GM18873 (cell line): ENCODE results near the gene MYCT1.
"Not testable (repeated sequence)": the region's sequence is repeated elsewhere in the genome, so short reads cannot be mapped to it uniquely, and the experiment has no call there.

Source experiments
- ATAC-seq: cut with Tn5 transposase; IDR thresholded peaks from one replicate; pipeline ENCODE4 v1.9.1; 2021; ENCODE audit warnings: mild to moderate bottlenecking, moderate library complexity, moderate number of reproducible peaks; ENCODE audit not compliant: unreplicated experiment, low FRiP score

MYCT1 gene, protein sequence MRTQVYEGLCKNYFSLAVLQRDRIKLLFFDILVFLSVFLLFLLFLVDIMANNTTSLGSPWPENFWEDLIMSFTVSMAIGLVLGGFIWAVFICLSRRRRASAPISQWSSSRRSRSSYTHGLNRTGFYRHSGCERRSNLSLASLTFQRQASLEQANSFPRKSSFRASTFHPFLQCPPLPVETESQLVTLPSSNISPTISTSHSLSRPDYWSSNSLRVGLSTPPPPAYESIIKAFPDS

DNA sequence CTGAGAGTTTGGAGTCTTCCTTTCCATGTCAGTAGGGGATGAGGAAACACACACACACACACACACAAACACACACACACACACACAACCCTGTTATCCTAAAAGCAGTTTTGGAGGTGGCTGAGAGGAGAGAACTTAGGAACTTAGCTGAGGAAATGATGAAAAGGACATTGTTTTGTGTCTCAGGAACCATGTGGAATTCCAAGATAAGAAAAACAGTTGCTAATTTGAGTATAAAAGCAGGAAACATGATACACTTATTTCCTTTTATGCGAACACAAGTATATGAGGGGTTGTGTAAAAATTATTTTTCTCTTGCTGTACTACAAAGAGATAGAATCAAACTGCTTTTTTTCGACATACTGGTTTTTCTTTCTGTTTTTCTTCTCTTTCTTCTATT is at the start of gene MYCT1:
TSS of gene MYCT1 (plus strand) at position 264 of the 400 bp plus-strand sequence. CDS start at position 270, 6 bp downstream.
- ATAC-seq = no peak

DNA sequence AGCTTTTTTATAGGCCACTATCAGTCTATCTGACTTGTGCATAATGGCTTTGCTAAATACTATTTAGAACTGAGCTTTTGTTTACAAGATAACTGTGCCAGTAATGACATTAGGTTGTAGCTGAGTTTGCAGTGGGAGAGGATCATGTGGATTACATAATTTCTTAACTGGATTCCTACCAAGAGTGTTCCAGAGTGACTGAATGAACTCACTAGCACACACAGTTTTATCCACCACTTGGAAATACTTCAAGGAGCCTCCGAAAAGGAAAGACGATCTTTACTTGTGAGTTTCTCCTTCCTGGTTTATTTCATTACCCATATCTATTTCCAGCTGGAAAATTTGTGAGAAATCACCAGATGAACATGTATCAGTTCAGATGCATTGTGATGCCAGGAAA is 49.6 kb upstream of the MYCT1 start:
- no peak for ATAC-seq

DNA sequence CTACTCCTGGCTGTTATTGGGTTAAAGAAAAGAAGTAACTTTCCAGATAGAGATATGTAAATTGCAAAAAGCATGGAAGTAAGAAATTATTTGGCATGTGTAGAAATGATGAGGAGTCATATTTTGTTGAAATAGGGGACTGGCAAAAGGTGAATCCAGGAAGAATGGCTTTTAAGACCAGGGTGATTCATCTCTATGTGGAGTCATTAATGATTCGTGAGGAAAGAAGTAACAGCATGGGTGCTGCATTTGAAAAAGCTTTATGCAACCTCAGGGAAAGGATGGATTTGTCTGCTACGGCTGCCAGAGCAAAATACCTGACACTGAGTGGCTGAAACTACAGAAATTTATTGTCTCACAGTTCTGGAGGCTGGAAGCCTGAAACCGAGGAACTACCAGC is 45.7 kb upstream of the MYCT1 start:
- ATAC-seq = no peak

DNA sequence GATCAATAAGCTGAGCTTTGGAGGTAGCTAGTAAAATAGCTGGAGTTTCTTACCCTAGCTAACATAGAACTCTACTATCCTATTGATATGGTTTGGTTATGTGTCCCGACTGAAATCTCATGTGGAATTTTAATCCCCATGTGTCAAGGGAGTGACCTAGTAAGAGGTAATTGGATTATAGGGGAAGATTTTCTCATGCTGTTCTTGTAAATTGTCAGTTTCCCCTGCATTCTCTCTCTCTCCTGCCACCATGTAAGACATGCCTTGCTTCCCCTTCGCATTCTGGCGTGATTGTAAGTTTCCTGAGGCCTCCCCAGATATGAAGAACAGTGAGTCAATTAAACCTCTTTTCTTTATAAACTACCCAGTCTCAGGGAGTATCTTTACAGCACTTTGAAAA is 35.9 kb upstream of the MYCT1 start:
- no peak for ATAC-seq

DNA sequence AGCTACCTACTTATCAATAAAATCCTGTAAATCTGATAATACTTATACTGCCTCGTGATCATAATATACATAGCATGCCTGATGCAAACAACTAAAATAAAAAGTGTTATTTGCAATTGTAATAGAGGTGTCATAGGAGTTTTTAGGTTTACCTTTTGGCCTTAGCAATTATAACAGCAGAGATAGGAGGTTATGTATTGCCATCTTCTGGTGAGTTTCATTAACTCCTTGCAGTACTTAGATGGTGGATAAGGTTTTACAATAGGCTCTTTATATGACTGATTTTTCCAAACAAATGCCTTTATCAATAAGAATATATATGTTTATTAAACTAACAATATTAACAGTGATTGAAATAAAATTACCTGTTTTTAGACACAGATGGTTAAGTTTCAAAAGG is 27.8 kb upstream of the MYCT1 start:
- no peak for ATAC-seq

DNA sequence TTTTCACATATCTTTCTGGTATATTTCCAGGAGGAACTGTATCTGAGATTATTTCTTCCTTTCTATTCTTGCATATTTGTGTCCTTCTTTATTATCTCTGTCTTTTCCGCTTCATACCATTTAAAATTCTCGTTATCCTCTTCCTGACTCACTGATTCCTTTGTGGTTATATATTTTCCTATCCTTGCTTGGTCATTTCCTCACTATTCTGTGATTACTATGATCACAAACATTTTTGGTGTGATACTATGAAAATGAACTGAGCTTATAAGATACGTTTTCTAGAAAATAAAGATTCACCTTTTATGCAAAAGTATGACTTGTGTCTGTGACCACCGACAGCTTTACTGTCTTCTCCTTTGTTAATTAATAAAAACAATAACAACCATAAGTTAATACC is 26.5 kb upstream of the MYCT1 start:
- ATAC-seq = no peak

DNA sequence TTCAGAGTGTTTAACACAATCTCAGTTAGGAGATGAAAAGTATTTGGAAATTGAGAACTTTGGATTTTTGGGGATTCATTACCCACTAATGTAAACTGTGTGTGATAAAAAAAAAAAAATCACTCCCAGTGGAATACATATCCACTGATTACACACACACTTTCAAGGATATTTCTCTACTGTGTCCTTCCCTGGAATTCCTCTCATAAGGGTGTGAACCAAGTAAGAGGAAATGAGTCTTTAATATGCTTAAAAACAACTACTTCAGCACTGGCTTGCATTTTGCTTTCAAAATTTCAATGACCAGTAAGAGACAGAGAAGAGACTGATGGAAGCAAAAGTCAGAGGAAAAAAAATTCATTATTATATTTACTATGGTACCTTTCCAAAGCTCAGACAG is 24.5 kb upstream of the MYCT1 start:
- ATAC-seq = no peak

DNA sequence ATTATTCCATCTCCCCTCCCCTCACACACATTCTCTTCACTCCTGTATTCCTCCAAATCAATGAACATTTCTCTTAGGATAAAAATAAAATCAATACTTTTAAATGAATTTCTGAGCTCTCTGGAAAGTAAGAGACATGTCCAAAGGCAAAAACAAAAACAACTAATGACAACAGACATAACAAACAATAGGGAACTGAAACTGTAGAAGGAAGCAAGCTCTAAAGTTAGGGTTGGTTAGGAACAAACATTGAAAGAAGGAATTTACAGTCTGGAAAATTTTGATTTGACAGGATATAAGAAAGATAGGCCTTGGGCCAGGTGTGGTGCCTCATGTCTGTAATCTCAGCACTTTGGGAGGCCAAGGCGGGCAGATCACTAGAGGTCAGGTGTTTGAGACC is 17.5 kb upstream of the MYCT1 start:
- ATAC-seq = no peak

DNA sequence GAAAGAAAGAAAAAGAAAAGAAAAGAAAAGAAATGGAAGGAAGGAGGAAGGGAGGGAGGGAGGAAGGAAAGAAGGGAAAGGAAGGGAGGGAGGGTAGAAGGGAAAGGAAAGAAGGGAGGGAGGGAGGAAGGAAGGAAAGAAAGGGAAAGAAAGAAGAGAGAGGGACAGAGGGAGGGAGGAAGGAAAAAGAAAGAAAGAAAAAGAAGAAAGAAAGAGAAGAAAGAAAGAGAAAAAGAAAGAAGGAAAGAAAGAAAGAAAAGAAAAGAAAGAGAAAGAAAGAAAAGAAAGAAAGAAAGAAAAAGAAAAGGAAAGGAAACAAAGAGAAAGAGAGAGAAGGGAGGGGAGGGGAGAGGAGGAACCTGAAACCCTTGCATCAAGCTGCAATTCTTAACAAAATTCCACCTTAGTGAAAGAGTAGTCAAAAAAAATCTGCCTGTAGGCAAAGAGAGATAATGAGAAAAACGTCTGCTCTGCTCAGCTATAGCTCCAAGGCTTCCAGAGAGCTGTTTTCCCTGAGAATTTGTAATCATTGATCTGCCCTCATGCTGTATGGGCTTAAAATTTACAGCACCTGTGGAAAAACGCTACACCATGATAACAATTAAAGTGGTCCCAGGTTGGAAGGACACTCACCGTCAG is 16.7 kb upstream of the MYCT1 start:
- ATAC-seq = no peak

DNA sequence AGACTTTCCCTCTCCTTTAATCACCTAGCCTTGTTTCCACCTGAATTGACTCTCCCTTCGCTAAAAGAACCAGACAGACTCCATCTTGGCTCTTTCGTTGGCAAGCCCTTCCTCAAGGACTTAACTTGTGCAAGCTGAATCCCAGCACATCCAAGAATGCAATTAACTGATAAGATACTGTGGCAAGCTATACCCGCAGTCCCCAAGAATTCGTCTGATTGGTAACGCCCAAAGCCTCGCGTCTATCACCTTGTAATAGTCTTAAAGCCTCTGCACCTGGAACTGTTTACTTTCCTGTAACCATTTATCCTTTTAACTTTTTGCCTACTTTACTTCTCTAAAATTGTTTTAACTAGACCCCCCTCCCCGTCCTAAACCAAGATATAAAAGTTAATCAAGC is 15.6 kb upstream of the MYCT1 start:
- no peak for ATAC-seq

DNA sequence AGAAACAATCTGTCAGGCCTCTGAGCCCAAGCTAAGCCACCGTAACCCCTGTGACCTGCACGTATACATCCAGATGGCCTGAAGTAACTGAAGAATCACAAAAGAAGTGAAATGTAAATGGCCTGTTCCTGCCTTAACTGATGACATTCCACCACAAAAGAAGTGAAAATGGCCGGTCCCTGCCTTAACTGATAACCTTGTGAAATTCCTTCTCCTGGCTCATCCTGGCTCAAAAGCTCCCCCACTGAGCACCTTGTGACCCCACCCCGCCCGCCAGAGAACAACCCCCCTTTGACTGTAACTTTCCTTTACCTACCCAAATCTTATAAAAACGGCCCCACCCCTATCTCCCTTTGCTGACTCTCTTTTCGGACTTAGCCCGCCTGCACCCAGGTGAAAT is 14.8 kb upstream of the MYCT1 start:
- not testable (repeated sequence) for ATAC-seq

DNA sequence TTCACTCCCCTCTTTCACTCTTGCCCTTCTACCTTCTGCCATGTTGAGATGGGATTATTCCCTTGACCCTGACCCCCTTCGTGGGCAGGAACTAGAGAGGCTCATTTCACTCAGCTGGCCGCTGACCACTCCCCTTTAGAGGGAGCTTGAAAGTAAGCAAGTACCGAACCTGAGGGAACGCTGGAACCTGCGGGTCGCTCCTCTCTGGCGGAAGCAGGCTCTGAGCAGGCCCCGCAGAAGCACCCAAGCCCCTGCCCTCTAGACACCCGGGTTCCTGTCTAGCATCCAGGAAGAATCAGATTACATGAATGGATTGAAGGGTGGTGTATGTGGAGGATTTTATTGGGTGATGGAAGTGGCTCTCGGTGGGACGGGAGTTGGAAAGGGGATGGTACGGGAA is 11.9 kb upstream of the MYCT1 start:
- ATAC-seq = no peak

DNA sequence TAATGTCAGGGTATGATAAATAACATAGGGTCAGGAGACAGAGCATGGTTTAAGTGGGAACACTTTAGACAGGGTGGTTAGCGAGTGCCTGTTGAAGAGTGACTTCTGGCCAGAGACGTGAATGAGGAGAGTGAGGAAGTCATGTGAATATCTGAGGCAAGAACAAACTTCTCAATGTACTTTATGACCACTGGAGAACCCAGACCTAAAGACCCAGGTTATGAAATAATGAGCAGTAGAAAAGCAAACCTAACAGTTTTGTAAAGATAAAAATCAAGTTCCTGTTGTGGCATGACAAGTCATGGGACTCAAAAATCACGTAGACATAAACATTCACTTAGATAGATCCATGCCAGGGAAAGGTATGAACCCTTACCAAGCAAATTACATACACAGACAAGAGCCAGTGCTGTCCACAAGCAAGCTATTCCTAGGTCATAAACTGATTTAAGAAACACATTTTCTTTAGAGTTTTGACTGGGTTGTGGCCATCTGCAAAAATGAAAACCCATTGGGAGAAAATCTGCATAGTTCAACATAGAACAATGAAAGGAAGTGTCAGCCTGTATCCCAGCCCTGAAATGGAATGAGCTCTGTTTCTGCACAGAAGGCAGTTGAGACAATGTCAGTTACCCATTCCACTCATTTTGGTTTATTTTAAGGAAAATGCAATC is 2.2 kb upstream of the MYCT1 start:
- no peak for ATAC-seq

DNA sequence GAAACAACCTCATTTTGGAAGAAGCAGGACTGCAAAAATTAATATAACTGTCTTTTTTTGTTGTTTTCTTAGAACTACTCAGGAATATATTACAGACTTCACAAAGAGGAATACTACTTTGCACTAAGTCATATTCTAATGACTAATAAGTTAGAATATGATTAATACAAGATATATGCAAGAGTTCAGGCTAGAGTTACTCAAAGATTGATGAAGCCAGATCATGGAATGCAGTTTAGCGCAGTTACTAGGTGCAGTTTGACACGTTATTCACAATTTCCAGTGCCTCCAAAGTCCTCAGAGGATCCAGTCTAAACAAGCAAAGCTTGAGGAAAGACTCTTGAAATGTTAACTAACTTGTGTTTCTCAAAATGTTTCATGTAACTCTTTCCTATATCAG is 1.2 kb upstream of the MYCT1 start:
- no peak for ATAC-seq

DNA sequence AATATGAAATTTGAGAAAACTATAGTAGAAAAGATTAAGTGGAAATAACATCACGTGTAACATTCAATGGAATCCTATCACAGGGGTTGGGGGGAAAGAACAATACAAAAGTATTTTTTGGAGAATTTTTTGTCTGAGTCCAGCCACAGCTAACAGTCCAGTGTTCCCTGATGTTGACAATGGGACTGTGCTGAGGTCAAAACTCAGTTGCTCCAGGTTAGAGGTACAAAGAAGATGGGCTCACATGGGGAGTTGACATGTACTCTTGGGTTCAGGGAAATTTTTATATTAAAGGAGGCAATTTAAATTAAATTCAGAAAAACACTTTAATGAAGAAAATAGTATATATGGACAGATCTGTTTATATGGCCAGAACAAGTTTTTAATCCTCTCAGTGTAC is 995 bp downstream of the MYCT1 start:
- no peak for ATAC-seq

DNA sequence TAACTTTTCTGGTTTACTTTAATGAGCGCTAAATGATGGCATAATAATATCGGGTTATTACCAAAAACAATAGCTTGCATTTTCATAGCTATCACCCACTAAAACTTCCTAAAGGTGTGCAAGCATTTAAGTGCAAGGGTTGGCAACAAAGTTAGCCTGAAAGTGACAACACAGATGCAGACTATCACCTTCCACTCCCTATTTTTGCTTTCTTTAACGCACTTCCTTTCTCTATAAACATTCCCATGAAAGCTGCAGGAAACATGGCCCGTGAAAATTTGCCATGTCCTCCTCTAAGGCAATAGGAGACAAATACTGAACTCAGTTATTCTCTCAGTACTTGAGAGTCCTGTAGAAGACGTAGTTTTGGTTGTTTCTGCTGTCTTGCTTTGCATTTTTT is 2.7 kb downstream of the MYCT1 start:
- no peak for ATAC-seq

DNA sequence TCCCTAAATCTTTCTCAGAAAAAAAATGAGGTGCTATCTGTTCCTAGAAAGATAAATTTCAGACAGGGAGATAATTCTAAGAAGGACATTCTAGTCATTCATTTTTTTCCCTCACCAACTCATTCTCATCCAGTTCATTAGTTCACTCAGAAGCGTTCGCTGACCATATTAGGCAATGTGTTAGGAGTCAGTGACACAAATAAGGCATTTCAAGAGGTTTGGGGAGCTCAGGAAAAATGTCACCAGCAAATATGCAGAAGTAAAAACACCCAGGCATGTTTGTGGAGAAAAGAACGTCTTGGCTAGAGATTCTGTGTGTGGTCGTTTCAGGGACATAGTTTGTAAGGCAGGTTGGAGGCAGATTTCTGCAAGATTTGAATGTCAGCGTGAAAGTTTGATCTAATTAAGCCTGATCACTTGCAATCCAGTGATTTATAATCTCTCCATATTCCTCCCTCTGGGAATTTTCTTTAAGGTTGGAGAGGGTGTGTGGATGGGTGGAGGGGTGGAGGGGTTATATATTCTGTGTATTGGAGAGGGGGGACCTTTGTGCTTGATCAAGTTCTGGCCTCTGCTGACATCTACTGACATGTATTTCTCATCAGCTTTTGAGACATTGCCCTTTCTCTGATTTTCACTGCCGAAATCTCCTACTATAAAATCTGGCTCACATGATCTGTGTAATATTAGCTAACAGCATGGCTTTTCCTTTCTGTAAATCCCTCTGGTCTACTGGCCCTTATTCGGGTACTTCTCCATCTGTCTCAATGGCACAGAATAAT is 3.6 kb downstream of the MYCT1 start:
- ATAC-seq = no peak

DNA sequence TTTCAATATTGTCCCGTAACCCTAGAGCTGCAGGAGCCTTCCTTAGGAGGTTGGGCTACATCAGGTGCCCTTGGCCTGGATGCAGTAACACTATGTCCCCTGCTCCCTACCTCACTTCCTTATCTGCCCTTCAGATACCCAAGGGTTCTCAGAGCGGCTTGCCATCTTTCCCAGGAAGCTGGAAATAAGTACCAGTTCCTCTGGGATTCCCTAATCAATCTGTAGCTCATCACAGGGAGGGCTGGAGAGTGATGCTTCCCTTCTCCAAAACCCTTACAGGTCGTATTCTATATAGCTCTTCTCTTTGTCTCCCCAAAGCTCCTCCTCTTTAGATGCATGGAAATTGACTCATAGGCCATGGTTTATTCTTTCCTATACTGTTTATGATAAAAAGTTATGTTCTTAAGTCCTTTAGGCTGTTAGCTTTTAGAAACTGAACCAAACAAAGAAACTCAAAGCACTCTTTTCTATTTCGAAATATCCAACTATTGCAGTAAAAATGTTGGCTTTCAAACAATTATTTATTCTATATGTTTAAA is 4.2 kb downstream of the MYCT1 start:
- ATAC-seq = no peak

DNA sequence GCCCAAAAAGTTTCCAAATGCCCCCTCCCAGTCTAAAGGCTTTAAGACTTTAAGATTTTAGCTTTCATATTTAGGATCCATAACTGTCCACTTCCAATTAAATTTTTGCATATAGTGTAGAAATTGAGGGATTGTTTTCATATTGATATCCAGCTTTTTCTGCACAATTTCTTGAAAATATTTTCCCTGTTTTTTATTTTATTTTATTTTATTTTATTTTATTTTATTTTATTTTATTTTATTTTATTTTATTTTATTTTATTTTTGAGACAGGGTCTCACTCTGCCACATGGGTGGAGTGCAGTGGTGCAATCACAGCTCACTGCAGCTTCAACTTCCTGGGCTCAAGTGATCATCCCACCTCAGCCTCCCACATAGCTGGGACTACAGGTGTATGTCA is 6.1 kb downstream of the MYCT1 start:
- ATAC-seq = not testable (repeated sequence)

DNA sequence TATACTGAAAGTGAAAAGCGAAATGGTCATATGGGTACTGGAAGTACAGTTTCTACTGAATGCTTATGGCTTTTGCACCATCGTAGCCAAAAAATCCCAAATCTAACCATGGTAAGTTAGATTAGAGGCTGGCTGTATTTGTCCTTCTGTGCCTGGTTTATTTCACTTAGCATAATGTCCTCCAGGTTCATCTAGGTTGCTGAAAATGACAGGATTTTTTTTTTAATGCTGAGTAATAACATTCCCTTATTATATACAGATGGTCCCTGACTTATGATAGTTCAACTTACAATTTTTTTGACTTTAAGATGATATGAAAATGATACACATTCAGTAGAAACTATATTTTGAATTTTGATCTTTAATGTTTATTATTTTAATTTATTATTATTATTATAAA is 7.6 kb downstream of the MYCT1 start:
- no peak for ATAC-seq

DNA sequence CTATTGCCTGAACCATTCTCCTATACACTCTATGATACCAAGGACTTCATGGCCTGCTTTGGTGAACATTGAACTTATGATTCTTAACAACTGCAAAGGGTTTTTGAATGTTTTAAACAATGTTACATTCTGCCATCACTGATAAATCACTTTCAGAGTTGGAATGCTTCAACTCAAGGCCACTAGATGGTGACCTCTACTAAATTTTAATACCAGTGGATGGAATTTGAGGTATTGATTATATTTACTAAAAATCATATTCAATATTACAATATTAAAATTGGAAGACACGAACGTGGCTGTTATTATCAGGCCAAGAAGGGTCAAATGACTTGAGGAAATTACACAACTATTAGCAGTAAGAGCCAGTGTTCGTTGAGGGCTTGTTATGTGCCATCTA is 18.6 kb downstream of the MYCT1 start:
- ATAC-seq = no peak
